ENCODE measurements around the gene XDH.

The XDH gene

DNA sequence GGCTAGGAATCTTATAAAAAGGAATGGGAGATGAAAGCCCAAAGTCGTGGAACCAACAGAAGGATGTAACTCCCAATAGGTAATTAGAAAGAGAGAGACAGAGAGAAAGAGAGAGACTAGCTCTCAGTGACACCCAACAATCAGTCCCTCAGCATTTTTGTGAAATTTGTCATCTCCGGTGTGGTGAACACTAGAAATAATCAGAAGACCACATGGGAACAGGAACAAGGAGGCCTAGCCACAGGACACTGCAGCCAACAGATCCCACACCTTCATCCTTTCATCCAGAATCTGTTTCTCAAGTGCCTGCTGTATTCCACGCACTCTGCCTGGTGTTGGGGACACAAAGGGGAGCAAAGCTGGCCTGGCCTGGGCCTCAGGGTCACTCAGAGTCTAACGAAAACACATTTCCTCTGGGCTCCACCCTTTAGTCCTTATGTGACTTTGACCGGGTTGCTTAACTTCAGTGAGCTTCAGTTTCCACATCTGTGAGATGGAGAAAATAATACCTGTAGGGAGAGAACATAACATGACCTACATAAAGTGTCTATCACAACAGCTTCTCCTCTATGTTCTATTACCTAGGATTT, 127.5 kb downstream of the XDH start:
- no peak for DNase-seq (ENCODE audit: low read depth in 2 of 3, low spot score in 2 of 3)

DNA sequence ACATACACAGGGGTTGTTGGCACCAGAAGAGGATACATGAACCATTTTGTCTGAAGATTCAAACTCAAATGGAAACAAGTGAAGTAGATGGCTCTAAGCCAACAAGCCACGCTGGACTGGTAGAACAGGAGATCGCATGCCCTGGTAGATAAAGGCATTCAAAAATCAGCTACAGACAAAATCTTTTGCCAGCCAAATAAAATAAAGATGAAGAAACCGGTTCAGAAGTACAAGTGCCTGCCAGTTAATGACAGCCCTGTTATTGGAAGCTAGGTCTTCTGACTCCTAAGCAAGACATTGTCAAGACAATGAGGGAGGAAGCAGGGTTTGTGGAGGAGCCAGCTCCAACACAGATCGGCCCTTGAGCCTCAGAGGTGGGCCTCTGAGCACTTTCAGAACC, 128.3 kb downstream of the XDH start:
- no peak for DNase-seq (ENCODE audit: low read depth in 2 of 3, low spot score in 2 of 3)
